Limb (tissue), 2 donors: ENCODE data around the gene WNT9A.
A peak's percentile ranks its signal among the peaks of the same experiment; 100 is the strongest.

Source experiments
- DNase-seq, 2 donors: peaks; one replicate each; pipeline ENCODE4 v3.0.0-alpha.2; 2016; ENCODE audit errors: extremely low spot score in 2 of 2

The WNT9A gene

DNA sequence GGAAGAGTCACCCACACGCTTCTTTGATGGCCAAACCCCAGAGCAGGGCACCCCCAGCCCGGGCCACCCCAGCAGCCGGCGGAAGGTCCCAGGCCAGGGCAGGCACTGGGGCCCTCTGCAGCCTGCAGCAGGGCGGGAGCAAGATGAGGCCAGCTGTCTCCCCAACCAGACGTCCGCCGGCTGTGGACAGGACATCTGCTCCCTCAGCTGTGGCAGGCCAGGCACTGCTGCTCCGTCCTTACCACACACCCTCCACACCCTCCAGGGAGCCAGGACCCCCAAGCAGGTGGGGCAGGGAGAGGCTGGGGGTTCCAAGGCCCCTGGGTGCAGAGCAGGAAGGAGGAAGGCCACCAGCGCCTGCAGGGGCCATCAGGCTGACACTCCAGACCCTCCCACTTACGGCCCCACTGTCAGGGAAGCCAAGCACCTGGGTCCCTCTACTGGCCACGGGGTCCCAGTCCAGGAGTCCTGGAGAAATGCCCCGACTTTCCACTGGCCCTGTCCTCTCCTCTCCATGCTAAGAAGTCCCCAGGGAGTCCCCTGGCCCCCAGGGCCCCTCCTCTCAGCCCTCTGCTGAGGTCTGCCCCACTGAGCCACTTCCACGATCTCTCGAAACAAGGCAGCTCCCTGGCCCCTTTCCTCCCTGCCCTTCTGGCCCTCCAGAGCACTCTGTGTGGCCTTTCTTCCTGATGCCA is 5.6 kb downstream of the WNT9A start:
- DNase-seq, result peak; percentile 58 to 61

DNA sequence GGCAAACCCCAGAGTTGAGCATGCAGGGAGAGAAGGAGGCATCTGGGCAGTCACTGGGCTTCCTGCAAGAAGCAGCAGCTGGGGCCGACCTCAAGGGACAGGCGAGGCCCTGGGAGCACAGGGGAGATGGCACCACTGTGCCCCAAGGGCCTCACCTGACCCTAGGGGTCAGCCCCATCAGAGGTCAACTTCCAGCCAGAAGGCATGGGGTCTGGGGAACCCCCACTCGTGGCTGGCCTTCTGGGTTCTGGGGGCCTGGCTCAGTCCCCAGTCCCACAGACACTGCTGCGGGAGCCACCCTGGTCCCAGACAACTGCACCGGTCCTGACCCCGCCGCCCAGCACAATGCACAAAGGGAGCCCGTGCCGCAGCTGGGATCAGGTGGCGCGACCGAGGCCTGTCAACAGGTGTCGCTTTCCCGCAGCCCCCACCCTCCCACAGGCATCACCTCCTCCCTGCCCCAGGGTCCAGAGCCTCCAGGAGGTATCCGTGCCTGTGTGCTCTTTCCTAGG is 6.2 kb downstream of the WNT9A start:
- DNase-seq, result no peak

- DNase-seq, result no peak
Observed at GRCh38 chr1:227940791-227941241, 6.9 kb downstream of the WNT9A start.

DNA sequence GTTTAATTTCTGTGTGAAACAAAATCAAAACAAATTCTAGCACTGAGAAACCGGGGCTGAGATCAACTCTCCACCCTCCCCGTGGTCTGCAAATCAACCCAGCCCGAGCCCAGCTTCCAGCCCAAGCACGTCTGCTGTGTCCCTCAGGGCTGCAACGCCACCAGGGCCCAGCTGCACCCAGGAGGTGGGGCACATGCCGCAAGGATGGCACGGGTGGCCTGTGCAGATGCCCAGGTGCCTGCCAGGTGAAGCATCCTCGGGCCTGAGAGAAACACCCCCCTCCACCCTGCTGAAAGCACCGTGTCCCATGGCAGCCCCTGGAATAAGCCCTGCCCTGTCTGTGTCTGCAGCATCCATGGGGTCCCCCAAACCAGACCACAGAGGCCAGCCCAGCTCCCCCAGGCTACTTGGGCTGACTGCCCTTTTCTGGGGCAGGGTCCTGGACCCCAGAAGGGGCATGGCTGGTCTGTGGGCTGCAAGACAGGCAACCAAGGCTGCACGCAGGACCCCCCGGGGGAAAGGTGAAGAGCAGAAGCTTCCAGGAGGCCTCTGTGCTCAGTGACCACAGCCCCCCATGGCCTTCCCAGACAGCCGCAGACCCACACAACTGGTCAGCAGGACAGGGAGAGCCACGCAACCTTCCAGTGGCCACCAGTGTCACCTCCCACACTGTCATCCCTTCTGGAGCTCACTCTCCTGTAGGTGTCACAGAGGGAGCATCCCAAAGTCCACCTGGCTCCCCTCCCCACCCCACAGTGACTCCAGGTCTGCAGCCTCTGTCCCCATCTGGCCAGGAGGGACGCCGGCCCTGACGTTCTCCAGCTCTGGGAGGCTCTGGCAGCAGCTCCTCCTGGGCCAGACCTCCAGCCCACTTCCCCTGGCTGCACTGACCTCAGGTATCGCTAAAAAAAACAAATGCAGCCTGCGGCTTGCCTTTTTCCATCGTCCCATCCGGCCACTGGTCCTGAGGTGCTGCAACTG is 7.7 kb downstream of the WNT9A start:
- no peak for DNase-seq

GRCh38 chr1:227938911-227939790 is 8.6 kb downstream of the WNT9A start:
- no peak for DNase-seq

GRCh38 chr1:227938276-227938675 is 9.5 kb downstream of the WNT9A start:
- DNase-seq, result no peak

- no peak for DNase-seq
Observed at GRCh38 chr1:227937838-227938145, 9.9 kb downstream of the WNT9A start.

GRCh38 chr1:227937031-227937837 is 10.5 kb downstream of the WNT9A start:
- DNase-seq, result no peak

DNA sequence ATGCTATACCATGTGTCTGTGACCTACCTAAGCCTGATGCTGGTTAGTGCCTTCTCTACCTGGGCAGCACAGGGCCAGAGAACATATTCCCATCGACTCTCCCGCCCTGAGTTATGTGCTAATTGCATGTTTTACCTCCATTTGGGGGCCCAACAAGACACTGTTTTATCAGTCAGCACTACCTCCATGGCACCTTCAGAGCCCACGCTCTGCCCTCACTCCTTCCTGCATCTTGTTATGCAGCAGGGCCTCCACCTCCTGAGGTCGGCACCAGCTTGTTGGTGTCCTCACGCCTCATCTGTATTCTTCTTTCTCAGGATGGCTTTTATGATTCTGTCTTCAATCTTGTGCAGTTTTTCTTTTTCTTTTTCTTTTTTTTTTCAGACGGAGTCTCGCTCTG is 11.9 kb downstream of the WNT9A start:
- DNase-seq, result no peak

DNA sequence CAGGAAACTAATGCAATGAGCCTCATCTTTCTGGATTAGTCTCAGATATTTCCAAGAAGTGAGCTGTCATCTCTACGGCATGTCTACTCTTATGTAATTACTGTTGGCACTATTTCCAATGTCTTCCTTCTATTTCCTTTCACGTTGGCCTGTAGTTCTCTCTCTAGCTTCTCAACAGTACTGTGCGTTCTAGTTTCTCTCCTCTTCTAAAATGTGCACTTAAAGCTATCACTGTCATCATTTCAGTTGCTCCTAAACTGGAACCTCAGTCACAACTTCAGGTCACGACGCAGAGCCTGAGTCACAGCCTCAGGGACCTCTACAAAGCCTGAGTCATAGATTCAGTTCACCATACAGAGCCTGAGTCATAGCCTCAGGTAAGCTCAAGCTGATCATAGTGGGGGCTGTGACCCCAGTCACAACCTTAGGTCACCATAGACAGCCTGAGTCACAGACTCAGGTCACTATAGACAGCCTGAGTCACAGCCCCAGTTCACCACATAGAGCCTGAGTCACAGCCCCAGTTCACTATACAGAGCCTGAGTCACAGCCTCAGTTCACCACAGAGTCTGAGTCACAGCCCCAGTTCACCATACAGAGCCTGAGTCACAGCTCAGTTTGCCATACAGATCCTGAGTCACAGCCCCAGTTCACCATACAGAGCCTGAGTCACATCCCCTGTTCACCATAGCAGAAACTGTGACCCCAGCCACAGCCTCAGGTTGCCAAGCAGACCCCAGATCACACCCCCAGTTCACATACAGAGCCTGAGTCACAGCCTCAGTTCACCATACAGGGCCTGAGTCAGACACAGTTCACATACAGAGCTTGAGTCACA is 13.0 kb downstream of the WNT9A start:
- DNase-seq, result no peak

DNA sequence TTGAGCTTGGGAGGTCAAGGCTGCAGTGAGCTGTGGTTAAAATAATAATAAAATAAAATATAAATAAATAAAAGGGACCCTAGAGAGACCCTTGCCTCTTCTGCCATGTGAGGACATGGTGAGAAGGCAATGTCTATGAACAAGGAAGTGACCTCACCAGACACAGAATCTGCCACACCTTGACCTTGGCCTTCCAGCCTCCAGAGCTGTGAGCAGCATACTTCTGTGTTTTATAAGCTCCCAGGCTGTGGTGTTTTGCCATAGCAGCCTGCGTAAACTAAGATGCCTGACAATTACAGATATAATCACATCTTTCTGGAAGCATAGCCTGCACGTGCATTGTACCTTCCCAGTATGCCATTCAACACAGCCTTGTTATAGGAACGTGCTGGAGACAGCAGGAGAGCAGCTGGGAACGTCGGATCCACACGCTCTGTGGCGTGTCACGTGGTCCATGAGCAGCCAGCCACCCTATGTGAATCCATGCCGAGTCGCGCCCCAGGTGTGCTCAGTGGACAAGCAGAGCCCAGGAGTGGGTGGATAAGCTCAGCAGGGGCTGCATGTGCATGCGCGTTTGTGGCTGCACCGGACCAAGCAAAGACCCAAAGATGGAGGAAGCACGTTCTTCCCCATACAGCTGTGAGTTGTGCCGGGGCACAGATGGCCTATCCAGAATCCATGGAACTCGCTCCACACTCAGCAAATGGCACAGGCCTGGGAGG is 17.8 kb downstream of the WNT9A start:
- DNase-seq, result no peak

GRCh38 chr1:227928811-227929375 is 18.8 kb downstream of the WNT9A start:
- DNase-seq, result no peak

DNA sequence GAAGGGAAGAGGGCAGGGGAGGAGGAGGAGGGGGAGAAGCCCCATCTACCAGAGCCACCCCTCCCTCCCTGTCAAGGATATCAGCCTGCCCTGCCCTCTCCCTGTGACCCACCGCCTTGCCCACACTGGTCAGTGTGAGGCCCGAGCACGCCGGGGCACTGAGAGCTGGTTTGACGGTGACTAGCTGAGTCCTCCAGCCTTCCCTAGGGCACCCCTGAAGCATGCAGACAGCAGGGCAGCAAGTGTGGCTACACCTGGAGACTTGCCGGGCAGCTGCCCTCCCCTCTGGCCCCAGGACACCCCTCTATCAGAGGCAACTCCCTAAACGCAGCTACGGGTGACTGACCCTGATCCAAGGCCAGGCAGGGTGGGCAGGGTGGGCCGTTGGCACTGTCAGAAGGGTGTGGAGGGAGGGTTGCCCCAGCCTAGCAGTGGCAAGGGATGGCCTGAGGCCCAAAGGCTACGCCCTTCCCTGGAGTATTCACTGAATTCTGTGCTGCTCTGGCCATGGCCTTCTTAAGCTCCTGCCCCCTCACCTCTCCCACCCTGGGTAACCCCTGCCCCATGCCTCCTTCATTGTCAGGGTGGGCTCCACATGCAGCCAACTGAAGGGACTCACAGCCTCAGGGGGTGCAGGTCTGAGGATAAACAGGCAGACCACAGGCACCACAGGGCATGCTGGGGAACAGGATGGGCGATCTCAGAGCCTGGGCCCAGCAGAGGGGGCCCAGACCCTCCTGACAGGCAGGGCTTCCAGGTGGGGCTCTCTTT is 19.6 kb downstream of the WNT9A start:
- DNase-seq, result no peak

- no peak for DNase-seq
Observed at GRCh38 chr1:227926896-227927885, 20.5 kb downstream of the WNT9A start.

GRCh38 chr1:227926216-227926791 is 21.4 kb downstream of the WNT9A start:
- DNase-seq, result no peak

DNA sequence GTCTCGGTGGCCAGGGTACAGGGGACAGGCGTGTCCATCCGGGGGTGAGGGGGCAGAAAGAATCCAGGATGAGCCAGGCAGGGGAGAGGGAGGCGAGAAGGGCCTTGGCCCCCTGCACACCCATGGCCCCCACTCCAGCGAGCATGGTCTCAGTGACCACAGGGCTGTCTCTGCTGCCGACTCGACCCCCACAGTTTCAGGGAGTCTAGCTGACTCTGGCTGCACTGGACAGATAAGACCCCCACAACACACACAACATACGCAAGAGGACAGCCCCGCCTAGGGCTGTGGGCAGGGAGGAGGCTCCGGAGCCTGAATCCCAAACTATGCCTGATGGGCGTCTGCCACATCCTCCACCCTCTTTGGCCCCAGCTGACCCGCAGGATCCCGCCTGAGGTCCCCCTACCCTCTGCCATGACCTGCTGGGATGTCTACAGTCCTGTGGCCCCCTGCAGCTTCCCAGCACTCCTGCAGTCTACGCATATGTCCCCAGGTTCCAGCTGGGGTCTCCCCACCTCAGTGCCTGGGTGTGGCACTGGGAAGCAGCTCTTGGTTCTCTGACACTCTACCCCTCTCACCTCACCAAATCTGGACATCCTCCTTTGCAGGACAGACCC is 22.0 kb downstream of the WNT9A start:
- DNase-seq, result no peak
